GM18951 (cell line): ENCODE measurements around the gene ZNF320.
"Not testable (repeated sequence)": the region's sequence is repeated elsewhere in the genome, so short reads cannot be mapped to it uniquely, and the experiment has no call there.

Experiments used
- POLR2A ChIP-seq: IDR thresholded peaks from 4 replicates; pipeline ENCODE4 v1.6.1; 2011; ENCODE audit warnings: mild to moderate bottlenecking; ENCODE audit not compliant: insufficient read length, insufficient read depth; ENCODE audit errors: extremely low read depth
- in situ Hi-C: fragments of 300-500 bp; cut with MboI; formaldehyde crosslinking; loops from one replicate; pipeline ENCODE4 v1.12.0; 2022; ENCODE audit warnings: low sequenced_read_pairs, mixed read lengths, inconsistent platforms; ENCODE audit not compliant: unreplicated experiment

The ZNF320 gene

DNA sequence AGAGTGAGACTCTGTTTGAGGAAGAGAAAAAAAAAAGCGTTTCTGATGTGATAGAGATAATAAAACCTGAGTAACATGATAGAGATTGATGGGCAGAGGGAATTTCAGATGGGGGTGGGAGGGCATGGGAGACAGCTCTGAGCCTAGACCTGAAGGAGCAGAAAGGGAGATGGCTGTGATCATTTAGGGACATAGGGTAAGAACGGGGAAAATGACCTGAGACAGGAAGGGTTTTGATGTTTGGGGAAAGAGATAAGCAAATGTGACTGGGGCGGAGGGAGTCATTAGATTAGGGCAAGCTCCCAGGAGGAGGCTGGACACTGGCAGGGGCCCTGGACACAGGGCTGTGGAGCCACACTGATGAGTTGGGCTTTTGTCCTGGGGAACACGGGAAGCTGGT is 6.1 kb downstream of the ZNF320 start:
- no peak for TF ChIP-seq POLR2A
- in situ Hi-C loops, result no loop called here

DNA sequence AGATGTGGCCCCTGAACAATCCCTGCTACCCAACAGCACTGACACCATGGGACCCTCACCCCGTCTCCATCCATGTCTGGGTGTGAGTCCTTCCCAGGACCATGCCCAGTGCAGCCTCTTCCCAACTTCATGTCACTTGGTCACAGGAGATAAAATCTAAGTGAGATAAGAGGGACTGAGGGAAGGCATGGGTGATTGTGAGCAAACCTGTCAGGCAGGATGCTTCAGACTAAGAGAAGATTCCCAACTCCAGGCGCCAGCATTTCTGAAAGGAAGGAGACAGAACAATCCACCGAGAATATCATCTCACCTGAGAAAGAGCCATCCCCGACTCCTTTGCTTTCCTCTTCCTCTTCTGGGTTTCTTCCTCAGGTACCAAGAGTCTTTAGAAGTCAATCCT is 7.5 kb downstream of the ZNF320 start:
- in situ Hi-C loops, result no loop called here

DNA sequence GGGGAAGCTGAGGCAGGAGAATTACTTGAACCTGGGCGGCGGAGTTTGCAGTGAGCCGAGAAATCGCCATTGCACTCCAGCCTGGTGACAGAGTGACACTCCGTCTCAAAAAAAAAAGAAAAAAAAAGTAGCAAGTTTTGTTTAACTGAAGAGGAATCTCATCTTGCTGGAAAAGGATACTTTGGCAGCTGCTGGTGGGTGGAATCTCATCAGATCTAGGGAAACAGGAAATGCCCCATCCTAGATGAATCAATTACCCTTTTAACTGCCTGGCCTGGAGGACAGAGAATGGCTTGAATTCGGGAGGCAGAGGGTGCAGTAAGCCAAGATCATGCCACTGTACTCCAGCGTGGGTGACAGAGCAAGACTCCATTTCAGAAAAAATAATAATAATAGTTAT is 8.4 kb downstream of the ZNF320 start:
- in situ Hi-C loops, result no loop called here
- no peak for TF ChIP-seq POLR2A

More for the DNA sequence above, 7.5 kb downstream of the ZNF320 start:
- no peak for TF ChIP-seq POLR2A

GRCh38 chr19:52880895-52881389 is 16.5 kb downstream of the ZNF320 start:
- no peak for TF ChIP-seq POLR2A
- in situ Hi-C loops, result no loop called here

DNA sequence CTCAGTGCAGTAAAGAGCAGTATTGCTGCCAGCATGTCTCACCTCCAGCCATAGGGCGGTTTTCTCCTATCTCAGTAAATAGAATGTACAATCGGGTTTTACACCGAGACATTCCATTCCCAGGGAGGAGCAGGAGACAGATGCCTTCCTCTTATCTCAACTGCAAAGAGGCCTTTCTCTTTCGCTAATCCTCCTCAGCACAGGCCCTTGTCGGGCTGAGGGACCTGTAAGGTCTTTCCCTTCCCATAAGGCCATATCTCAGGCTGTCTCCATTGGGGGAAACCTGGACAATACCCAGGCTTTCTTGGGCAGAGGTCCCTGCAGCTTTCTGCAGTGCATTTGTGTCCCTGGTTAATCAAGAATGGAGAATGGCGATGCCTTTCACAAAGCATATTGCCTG is 24.4 kb downstream of the ZNF320 start:
- in situ Hi-C loops, result not testable (repeated sequence)

DNA sequence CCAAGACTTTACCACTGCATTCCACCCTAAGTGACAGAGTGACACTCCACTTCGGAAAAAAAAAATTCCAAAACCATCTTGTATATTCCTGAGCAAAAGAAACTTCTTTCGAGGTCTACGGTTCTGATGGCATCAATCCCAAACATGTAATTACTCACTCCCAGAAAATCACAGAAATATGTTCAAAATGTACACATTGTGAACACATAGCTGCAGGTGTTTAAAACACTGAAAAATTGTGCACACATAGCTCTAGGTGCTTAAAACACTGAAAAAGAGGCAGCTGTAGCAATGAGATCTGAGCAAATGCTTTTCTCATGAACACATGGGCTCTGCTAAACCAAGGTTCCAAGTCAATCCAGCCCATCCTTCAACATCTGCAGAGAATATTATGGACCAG is 26.0 kb downstream of the ZNF320 start:
- TF ChIP-seq POLR2A, result no peak
- in situ Hi-C loops, result no loop called here

DNA sequence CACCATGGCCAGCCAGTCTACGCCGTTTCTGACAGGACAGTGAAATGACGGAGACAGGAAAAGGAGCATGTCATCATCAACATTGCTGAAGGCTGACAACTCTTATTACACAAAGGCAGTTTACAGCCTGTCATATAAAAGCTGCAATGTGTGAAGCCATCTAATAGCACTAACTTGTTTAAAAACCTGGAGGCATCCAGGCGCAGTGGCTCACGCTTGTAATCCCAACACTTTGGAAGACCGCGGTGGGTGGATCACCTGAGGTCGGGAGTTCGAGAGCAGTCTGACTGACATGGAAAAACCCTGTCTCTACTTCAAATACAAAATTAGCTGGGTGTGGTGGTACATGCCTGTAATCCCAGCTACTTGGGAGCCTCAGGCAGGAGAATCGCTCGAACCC is 29.4 kb downstream of the ZNF320 start:
- in situ Hi-C loops, result not testable (repeated sequence)

GRCh38 chr19:52857378-52858191 is 39.9 kb downstream of the ZNF320 start, which contains the start of gene ZNF468:
ZNF468 (minus strand) TSS chr19:52857619; CDS start chr19:52854272, 3,347 bp downstream.
- in situ Hi-C loops, result not testable (repeated sequence)

DNA sequence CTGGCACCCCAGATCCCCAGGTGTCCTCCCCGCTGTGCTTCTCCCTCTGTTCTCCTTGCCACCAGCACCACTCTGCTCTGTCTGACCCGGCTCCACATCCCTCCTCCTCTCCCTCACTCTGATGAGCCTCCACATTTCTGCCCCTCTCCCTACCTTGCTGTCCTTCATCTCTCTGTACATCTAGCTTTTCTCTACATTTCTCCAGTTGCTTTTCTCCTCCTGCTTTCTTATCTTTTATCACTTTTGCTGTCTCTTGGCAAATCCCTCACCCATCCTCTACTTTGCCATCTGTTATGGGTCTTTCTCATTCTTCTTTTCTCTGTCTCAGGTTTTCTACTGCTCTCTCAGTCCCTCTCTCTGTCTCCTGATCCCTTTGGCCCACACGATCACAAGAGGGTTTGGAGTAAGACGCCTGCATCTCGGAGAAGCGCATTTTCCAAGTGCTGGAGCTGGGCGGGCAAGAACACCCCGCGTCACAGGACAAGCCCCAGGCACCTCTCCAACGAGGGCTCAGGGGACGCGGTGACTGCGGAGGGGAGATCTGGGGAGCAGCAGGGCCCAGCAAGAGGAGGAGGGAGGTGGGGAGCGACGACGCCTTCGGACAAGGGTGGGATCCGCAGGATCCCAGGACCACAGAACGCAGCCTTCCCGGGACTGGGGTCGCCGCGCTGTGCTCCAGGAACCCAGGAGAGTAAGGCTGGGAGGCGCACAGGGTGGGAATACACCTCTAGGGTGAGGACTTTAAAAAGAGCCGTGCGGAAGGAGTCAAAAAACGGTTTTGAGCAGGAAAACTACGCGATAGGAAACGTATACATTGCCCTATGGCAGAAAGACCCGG is 40.7 kb downstream of the ZNF320 start:
- in situ Hi-C loops, result not testable (repeated sequence)

More at GRCh38 chr19:52857378-52858191, 39.9 kb downstream of the ZNF320 start, which contains the start of gene ZNF468:
- peak; percentile 76 for TF ChIP-seq POLR2A
